GM23338 (cell line): ENCODE results near the gene SLC13A4. TPM values are rescaled to one million over a fixed set of nuclear protein-coding genes. Genes with fewer than 3 reads are reported as not detected.

Experiments used
- ATAC-seq: fragments of 200-7000 bp; cut with Tn5 transposase; 3 replicates; pipeline ENCODE4 v1.9.1; 2020
- DNase-seq: peaks from one replicate; pipeline ENCODE4 v3.0.0-alpha.2; 2015; ENCODE audit warnings: low spot score
- H2AFZ ChIP-seq: fragments of 200-600 bp; sonication (generic); 2 replicates; pipeline ENCODE4 v1.8.0; 2016; ENCODE audit warnings: antibody characterized with exemption, mild to moderate bottlenecking, moderate library complexity
- H3F3A ChIP-seq: fragments of 200-600 bp; sonication (generic); replicated peaks from 2 replicates; pipeline ENCODE4 v1.8.0; 2017; ENCODE audit warnings: antibody characterized with exemption, mixed run types, low read depth
- H3K27ac ChIP-seq: fragments of 200-600 bp; sonication (generic); 2 replicates; pipeline ENCODE4 v1.6.1; 2016; ENCODE audit warnings: low read depth
- H3K27me3 ChIP-seq: fragments of 200-600 bp; sonication (generic); 2 replicates; pipeline ENCODE4 v1.8.0; 2016; ENCODE audit warnings: mild to moderate bottlenecking, mixed run types, moderate library complexity; ENCODE audit not compliant: insufficient read depth
- H3K36me3 ChIP-seq: fragments of 200-600 bp; sonication (generic); 2 replicates; pipeline ENCODE4 v1.8.0; 2016; ENCODE audit warnings: mild to moderate bottlenecking; ENCODE audit not compliant: insufficient read depth
- H3K4me1 ChIP-seq: fragments of 200-600 bp; sonication (generic); 2 replicates; pipeline ENCODE4 v1.8.0; 2016; ENCODE audit warnings: mild to moderate bottlenecking, moderate library complexity; ENCODE audit not compliant: insufficient read depth
- H3K4me2 ChIP-seq: fragments of 200-600 bp; sonication (generic); 2 replicates; pipeline ENCODE4 v1.7.1; 2017; ENCODE audit warnings: mixed run types
- H3K4me3 ChIP-seq: fragments of 200-600 bp; sonication (generic); 2 replicates; pipeline ENCODE4 v1.6.1; 2016; ENCODE audit warnings: mixed run types
- H3K79me2 ChIP-seq: fragments of 200-600 bp; sonication (generic); replicated peaks from 2 replicates; pipeline ENCODE4 v1.8.0; 2017; ENCODE audit warnings: mild to moderate bottlenecking; ENCODE audit not compliant: insufficient read depth
- H3K9me2 ChIP-seq: fragments of 200-600 bp; sonication (generic); 2 replicates; pipeline ENCODE4 v1.8.0; 2017; ENCODE audit not compliant: insufficient read depth
- H4K20me1 ChIP-seq: fragments of 200-600 bp; sonication (generic); replicated peaks from 2 replicates; pipeline ENCODE4 v1.8.0; 2017; ENCODE audit warnings: mild to moderate bottlenecking; ENCODE audit not compliant: insufficient read depth
- H3K27ac Mint-ChIP-seq: 2 replicates; pipeline ENCODE4 v1.8.0; 2020; ENCODE audit warnings: inconsistent platforms, mild to moderate bottlenecking, moderate library complexity, mixed read lengths
- H3K27me3 Mint-ChIP-seq: 3 replicates; pipeline ENCODE4 v1.8.0; 2022; ENCODE audit warnings: low read depth, mild to moderate bottlenecking, moderate library complexity, mixed read lengths, inconsistent platforms; ENCODE audit not compliant: insufficient read depth, poor library complexity
- H3K36me3 Mint-ChIP-seq: 3 replicates; pipeline ENCODE4 v1.8.0; 2021; ENCODE audit warnings: low read depth, mild to moderate bottlenecking, inconsistent platforms, moderate library complexity, mixed read lengths
- H3K4me1 Mint-ChIP-seq: 3 replicates; pipeline ENCODE4 v1.8.0; 2020; ENCODE audit warnings: mild to moderate bottlenecking, inconsistent platforms, mixed read lengths
- H3K4me3 Mint-ChIP-seq: 3 replicates; pipeline ENCODE4 v1.8.0; 2021; ENCODE audit warnings: moderate library complexity, mild to moderate bottlenecking, inconsistent platforms, mixed read lengths
- H3K9me3 Mint-ChIP-seq: 3 replicates; pipeline ENCODE4 v1.8.0; 2020; ENCODE audit warnings: moderate library complexity, mild to moderate bottlenecking, inconsistent platforms, mixed read lengths
- CREB1 ChIP-seq: fragments of 250-450 bp; sonication (Bioruptor Pico); IDR thresholded peaks from 2 replicates; pipeline ENCODE4 v1.5.0; 2020; ENCODE audit warnings: low read depth, mild to moderate bottlenecking, moderate library complexity
- JUNB ChIP-seq: IDR thresholded peaks from one replicate; pipeline ENCODE4 v1.6.1; 2016; ENCODE audit warnings: antibody characterized with exemption; ENCODE audit not compliant: unreplicated experiment
- NANOG ChIP-seq: IDR thresholded peaks from 2 replicates; pipeline ENCODE4 v1.6.1; 2016; ENCODE audit warnings: antibody characterized with exemption, borderline replicate concordance
- STAT1 ChIP-seq: IDR thresholded peaks from one replicate; pipeline ENCODE4 v1.6.1; 2016; ENCODE audit warnings: antibody characterized with exemption; ENCODE audit not compliant: unreplicated experiment
- ZNF114 ChIP-seq: fragments of 250-450 bp; sonication (Bioruptor Pico); IDR thresholded peaks from 2 replicates; pipeline ENCODE4 v1.5.0; 2020; ENCODE audit warnings: mild to moderate bottlenecking, moderate library complexity
- ZNF331 ChIP-seq: fragments of 250-450 bp; sonication (Bioruptor Pico); IDR thresholded peaks from 2 replicates; pipeline ENCODE4 v1.5.0; 2020; ENCODE audit warnings: low read depth, mild to moderate bottlenecking, moderate library complexity
- polyA plus RNA-seq: library from polyadenylated mRNA; unstranded; fragments of >200 nt; fragmentation: Nextera tagmentation; extraction: Ambion mirVana; gene quantifications from 2 replicates; pipeline ENCODE4 v1.2.1, GENCODE V29; 2016
- total RNA-seq: library from RNA; depleted of rRNA; stranded (reverse); fragments of >200 nt; shearing (Covaris generic); gene quantifications from 2 replicates; pipeline ENCODE4 v1.2.3, GENCODE V29; 2014
- TF ChIP-seq, protein P1 (sequence below): fragments of 250-450 bp; sonication (Bioruptor Pico); IDR thresholded peaks from 2 replicates; pipeline ENCODE4 v1.5.0; 2020; ENCODE audit warnings: mild to moderate bottlenecking, moderate library complexity
- TF ChIP-seq, protein P2 (sequence below): IDR thresholded peaks from 2 replicates; pipeline ENCODE4 v1.6.1; 2016; ENCODE audit warnings: antibody characterized with exemption

Gene SLC13A4
- total and polyA plus RNA-seq, 2 experiments from 2014 or later = 1.7 to 2.3 TPM

DNA sequence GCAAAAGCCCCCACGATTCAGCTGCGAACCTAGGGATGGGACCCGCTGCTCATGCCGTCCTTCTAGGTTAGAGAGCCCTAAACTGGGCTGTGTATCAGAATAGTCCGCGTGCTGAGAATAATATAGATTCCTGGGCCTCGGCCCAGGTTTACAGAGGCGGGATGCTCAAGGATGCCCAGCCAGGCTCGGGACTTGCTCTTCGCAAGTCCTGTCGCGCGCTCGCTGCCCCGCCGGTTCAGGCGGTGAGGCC, 65.9 kb downstream of the SLC13A4 start (continued):
- TF ChIP-seq, protein P1, sequence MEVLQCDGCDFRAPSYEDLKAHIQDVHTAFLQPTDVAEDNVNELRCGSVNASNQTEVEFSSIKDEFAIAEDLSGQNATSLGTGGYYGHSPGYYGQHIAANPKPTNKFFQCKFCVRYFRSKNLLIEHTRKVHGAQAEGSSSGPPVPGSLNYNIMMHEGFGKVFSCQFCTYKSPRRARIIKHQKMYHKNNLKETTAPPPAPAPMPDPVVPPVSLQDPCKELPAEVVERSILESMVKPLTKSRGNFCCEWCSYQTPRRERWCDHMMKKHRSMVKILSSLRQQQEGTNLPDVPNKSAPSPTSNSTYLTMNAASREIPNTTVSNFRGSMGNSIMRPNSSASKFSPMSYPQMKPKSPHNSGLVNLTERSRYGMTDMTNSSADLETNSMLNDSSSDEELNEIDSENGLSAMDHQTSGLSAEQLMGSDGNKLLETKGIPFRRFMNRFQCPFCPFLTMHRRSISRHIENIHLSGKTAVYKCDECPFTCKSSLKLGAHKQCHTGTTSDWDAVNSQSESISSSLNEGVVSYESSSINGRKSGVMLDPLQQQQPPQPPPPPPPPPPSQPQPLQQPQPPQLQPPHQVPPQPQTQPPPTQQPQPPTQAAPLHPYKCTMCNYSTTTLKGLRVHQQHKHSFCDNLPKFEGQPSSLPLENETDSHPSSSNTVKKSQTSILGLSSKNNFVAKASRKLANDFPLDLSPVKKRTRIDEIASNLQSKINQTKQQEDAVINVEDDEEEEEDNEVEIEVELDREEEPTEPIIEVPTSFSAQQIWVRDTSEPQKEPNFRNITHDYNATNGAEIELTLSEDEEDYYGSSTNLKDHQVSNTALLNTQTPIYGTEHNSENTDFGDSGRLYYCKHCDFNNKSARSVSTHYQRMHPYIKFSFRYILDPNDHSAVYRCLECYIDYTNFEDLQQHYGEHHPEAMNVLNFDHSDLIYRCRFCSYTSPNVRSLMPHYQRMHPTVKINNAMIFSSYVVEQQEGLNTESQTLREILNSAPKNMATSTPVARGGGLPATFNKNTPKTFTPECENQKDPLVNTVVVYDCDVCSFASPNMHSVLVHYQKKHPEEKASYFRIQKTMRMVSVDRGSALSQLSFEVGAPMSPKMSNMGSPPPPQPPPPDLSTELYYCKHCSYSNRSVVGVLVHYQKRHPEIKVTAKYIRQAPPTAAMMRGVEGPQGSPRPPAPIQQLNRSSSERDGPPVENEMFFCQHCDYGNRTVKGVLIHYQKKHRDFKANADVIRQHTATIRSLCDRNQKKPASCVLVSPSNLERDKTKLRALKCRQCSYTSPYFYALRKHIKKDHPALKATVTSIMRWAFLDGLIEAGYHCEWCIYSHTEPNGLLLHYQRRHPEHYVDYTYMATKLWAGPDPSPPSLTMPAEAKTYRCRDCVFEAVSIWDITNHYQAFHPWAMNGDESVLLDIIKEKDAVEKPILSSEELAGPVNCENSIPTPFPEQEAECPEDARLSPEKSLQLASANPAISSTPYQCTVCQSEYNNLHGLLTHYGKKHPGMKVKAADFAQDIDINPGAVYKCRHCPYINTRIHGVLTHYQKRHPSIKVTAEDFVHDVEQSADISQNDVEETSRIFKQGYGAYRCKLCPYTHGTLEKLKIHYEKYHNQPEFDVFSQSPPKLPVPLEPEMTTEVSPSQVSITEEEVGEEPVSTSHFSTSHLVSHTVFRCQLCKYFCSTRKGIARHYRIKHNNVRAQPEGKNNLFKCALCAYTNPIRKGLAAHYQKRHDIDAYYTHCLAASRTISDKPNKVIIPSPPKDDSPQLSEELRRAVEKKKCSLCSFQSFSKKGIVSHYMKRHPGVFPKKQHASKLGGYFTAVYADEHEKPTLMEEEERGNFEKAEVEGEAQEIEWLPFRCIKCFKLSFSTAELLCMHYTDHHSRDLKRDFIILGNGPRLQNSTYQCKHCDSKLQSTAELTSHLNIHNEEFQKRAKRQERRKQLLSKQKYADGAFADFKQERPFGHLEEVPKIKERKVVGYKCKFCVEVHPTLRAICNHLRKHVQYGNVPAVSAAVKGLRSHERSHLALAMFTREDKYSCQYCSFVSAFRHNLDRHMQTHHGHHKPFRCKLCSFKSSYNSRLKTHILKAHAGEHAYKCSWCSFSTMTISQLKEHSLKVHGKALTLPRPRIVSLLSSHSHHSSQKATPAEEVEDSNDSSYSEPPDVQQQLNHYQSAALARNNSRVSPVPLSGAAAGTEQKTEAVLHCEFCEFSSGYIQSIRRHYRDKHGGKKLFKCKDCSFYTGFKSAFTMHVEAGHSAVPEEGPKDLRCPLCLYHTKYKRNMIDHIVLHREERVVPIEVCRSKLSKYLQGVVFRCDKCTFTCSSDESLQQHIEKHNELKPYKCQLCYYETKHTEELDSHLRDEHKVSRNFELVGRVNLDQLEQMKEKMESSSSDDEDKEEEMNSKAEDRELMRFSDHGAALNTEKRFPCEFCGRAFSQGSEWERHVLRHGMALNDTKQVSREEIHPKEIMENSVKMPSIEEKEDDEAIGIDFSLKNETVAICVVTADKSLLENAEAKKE (CRISPR knock-in tag) = no peak
- TF ChIP-seq ZNF114 (no peak), ZNF331 (no peak), CREB1 (CRISPR knock-in tag) (no peak)

DNA sequence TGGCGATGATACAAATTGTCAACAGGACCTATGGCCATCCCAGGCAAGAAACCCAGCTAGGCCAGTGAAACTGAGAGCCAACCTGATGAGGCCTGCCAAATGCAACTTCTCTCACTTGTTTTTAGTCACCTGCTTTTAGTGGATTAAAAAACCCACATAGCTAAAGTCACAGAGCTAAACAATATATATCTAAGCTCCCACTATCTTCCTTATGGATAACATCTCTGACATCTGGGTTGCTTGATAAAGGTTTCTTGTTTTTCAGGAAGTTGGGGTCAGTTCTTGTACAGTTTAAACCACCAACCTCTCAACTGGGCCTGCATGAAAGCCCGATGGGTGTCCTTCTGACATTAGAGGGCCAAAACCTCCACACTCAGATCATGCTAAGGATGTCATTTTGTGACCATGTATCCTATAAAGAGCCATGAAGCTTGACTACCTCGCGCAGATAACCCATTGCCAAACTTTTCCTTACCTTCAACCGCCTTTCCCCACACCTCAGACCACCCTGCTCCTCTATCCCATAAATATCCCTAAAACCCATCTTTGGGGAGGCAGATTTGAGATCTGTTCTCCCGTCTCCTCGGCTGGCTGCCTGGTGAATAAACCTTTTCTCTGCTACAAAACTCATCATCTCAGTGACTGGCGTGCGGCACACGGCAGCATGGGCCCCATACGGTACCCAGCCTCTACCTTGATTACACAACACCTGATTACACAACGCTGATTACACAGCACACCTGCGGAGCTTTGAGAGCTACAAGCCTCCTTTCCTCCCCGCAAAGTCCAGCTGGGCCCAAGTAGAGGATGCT, 66.5 kb downstream of the SLC13A4 start:
- Histone ChIP-seq H3K27me3 (no peaks in the 10 kb centered on the region), H3K79me2 (peaks cover 41% of the 10 kb centered on the region), H3K4me1 (peaks cover 14% of the 10 kb centered on the region), H3K27ac (peak overlapping the region; percentile 88), H4K20me1 (no peaks in the 10 kb centered on the region), H3K9me2 (no peaks in the 10 kb centered on the region), H3F3A (peaks cover 13% of the 10 kb centered on the region; the same call in 1 of the 2 replicates), H3K4me2 (peak overlapping the region; percentile 91), H2AFZ (peak overlapping the region; percentile 96), H3K4me3 (peak overlapping the region; percentile 97), H3K36me3 (no peaks in the 10 kb centered on the region)
- H3K9me3 Mint-ChIP-seq = no peaks in the 10 kb centered on the region; the same call in 2 of the 3 replicates
- peak overlapping the region; percentile 98 for H3K4me3 Mint-ChIP-seq
- peak; percentile 33 for ATAC-seq
- peaks cover 8% of the 10 kb centered on the region; the same call in 2 of the 3 replicates for H3K36me3 Mint-ChIP-seq
- peak overlapping the region; percentile 36 for H3K27ac Mint-ChIP-seq
- peaks cover 13% of the 10 kb centered on the region; the same call in 2 of the 3 replicates for H3K4me1 Mint-ChIP-seq
- H3K27me3 Mint-ChIP-seq = peaks cover 6% of the 10 kb centered on the region
- no peak for DNase-seq
- TF ChIP-seq STAT1 (no peak), NANOG (no peak), JUNB (no peak), ZNF114 (no peak)
- TF ChIP-seq, protein P1 (CRISPR knock-in tag) = no peak
- TF ChIP-seq, protein P2, sequence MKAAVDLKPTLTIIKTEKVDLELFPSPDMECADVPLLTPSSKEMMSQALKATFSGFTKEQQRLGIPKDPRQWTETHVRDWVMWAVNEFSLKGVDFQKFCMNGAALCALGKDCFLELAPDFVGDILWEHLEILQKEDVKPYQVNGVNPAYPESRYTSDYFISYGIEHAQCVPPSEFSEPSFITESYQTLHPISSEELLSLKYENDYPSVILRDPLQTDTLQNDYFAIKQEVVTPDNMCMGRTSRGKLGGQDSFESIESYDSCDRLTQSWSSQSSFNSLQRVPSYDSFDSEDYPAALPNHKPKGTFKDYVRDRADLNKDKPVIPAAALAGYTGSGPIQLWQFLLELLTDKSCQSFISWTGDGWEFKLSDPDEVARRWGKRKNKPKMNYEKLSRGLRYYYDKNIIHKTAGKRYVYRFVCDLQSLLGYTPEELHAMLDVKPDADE = no peak
